Measurements from ENCODE around the gene RPN1.

The RPN1 gene

GRCh38 chr3:128576290-128576689 is 74.3 kb downstream of the RPN1 start:
- no peak for DNase-seq

GRCh38 chr3:128575777-128576176 is 74.8 kb downstream of the RPN1 start:
- no peak for DNase-seq

- no peak for DNase-seq
These were observed 76.9 kb downstream of the RPN1 start for GRCh38 chr3:128573707-128574162.

GRCh38 chr3:128573160-128573559 is 77.5 kb downstream of the RPN1 start:
- no peak for DNase-seq

GRCh38 chr3:128572644-128573105 is 77.9 kb downstream of the RPN1 start:
- DNase-seq, result no peak

GRCh38 chr3:128572013-128572412 is 78.6 kb downstream of the RPN1 start:
- no peak for DNase-seq

All from inflammatory macrophage (primary cell).